ENCODE measurements around the gene CACNG6.

- no peak for TF ChIP-seq ATF2 (IDR thresholded peaks at IDR 0.05; ENCODE audit: low read length)
- TF ChIP-seq E4F1 (IDR thresholded peaks at IDR 0.05; ENCODE audit: borderline replicate concordance, partially characterized antibody): no peak
- TF ChIP-seq BHLHE40 (IDR thresholded peaks at IDR 0.05; ENCODE audit: borderline replicate concordance in 1 of 2, low read depth in 2 of 2, low read length in 1 of 2): no peak
- TF ChIP-seq POLR2A (IDR thresholded peaks at IDR 0.05; ENCODE audit: low read depth, low read length): no peak
Observed at GRCh38 chr19:53994811-53995210, 3.4 kb downstream of the CACNG6 start.
